GM23338 (cell line): ENCODE measurements around the gene KCNK17. TPM values are rescaled to one million over a fixed set of nuclear protein-coding genes. Genes with fewer than 3 reads are reported as not detected.
A peak's percentile ranks its signal among the peaks of the same experiment; 100 is the strongest.

ENCODE experiments used
- ATAC-seq: fragments of 200-7000 bp; cut with Tn5 transposase; 3 replicates; pipeline ENCODE4 v1.9.1; 2020
- DNase-seq: peaks from one replicate; pipeline ENCODE4 v3.0.0-alpha.2; 2015; ENCODE audit warnings: low spot score
- H2AFZ ChIP-seq: fragments of 200-600 bp; sonication (generic); 2 replicates; pipeline ENCODE4 v1.8.0; 2016; ENCODE audit warnings: antibody characterized with exemption, mild to moderate bottlenecking, moderate library complexity
- H3F3A ChIP-seq: fragments of 200-600 bp; sonication (generic); replicated peaks from 2 replicates; pipeline ENCODE4 v1.8.0; 2017; ENCODE audit warnings: antibody characterized with exemption, mixed run types, low read depth
- H3K27ac ChIP-seq: fragments of 200-600 bp; sonication (generic); 2 replicates; pipeline ENCODE4 v1.6.1; 2016; ENCODE audit warnings: low read depth
- H3K27me3 ChIP-seq: fragments of 200-600 bp; sonication (generic); 2 replicates; pipeline ENCODE4 v1.8.0; 2016; ENCODE audit warnings: mild to moderate bottlenecking, mixed run types, moderate library complexity; ENCODE audit not compliant: insufficient read depth
- H3K36me3 ChIP-seq: fragments of 200-600 bp; sonication (generic); 2 replicates; pipeline ENCODE4 v1.8.0; 2016; ENCODE audit warnings: mild to moderate bottlenecking; ENCODE audit not compliant: insufficient read depth
- H3K4me1 ChIP-seq: fragments of 200-600 bp; sonication (generic); 2 replicates; pipeline ENCODE4 v1.8.0; 2016; ENCODE audit warnings: mild to moderate bottlenecking, moderate library complexity; ENCODE audit not compliant: insufficient read depth
- H3K4me2 ChIP-seq: fragments of 200-600 bp; sonication (generic); 2 replicates; pipeline ENCODE4 v1.7.1; 2017; ENCODE audit warnings: mixed run types
- H3K4me3 ChIP-seq: fragments of 200-600 bp; sonication (generic); 2 replicates; pipeline ENCODE4 v1.6.1; 2016; ENCODE audit warnings: mixed run types
- H3K79me2 ChIP-seq: fragments of 200-600 bp; sonication (generic); replicated peaks from 2 replicates; pipeline ENCODE4 v1.8.0; 2017; ENCODE audit warnings: mild to moderate bottlenecking; ENCODE audit not compliant: insufficient read depth
- H3K9me2 ChIP-seq: fragments of 200-600 bp; sonication (generic); 2 replicates; pipeline ENCODE4 v1.8.0; 2017; ENCODE audit not compliant: insufficient read depth
- H4K20me1 ChIP-seq: fragments of 200-600 bp; sonication (generic); replicated peaks from 2 replicates; pipeline ENCODE4 v1.8.0; 2017; ENCODE audit warnings: mild to moderate bottlenecking; ENCODE audit not compliant: insufficient read depth
- H3K27ac Mint-ChIP-seq: 2 replicates; pipeline ENCODE4 v1.8.0; 2020; ENCODE audit warnings: inconsistent platforms, mild to moderate bottlenecking, moderate library complexity, mixed read lengths
- H3K27me3 Mint-ChIP-seq: 3 replicates; pipeline ENCODE4 v1.8.0; 2022; ENCODE audit warnings: low read depth, mild to moderate bottlenecking, moderate library complexity, mixed read lengths, inconsistent platforms; ENCODE audit not compliant: insufficient read depth, poor library complexity
- H3K36me3 Mint-ChIP-seq: 3 replicates; pipeline ENCODE4 v1.8.0; 2021; ENCODE audit warnings: low read depth, mild to moderate bottlenecking, inconsistent platforms, moderate library complexity, mixed read lengths
- H3K4me1 Mint-ChIP-seq: 3 replicates; pipeline ENCODE4 v1.8.0; 2020; ENCODE audit warnings: mild to moderate bottlenecking, inconsistent platforms, mixed read lengths
- H3K4me3 Mint-ChIP-seq: 3 replicates; pipeline ENCODE4 v1.8.0; 2021; ENCODE audit warnings: moderate library complexity, mild to moderate bottlenecking, inconsistent platforms, mixed read lengths
- H3K9me3 Mint-ChIP-seq: 3 replicates; pipeline ENCODE4 v1.8.0; 2020; ENCODE audit warnings: moderate library complexity, mild to moderate bottlenecking, inconsistent platforms, mixed read lengths
- CREB1 ChIP-seq: fragments of 250-450 bp; sonication (Bioruptor Pico); IDR thresholded peaks from 2 replicates; pipeline ENCODE4 v1.5.0; 2020; ENCODE audit warnings: low read depth, mild to moderate bottlenecking, moderate library complexity
- EZH2 ChIP-seq: fragments of 200-600 bp; sonication (generic); IDR thresholded peaks from one replicate; pipeline ENCODE4 v1.8.0; 2017; ENCODE audit warnings: antibody characterized with exemption, mild to moderate bottlenecking, low read depth; ENCODE audit not compliant: unreplicated experiment
- EZH2phosphoT487 ChIP-seq: fragments of 200-600 bp; sonication (generic); IDR thresholded peaks from one replicate; pipeline ENCODE4 v1.8.1; 2018; ENCODE audit warnings: antibody characterized with exemption; ENCODE audit not compliant: unreplicated experiment
- JUNB ChIP-seq: IDR thresholded peaks from one replicate; pipeline ENCODE4 v1.6.1; 2016; ENCODE audit warnings: antibody characterized with exemption; ENCODE audit not compliant: unreplicated experiment
- POLR2AphosphoS5 ChIP-seq: IDR thresholded peaks from 2 replicates; pipeline ENCODE4 v1.6.1; 2016; ENCODE audit warnings: antibody characterized with exemption, low read depth
- ZNF114 ChIP-seq: fragments of 250-450 bp; sonication (Bioruptor Pico); IDR thresholded peaks from 2 replicates; pipeline ENCODE4 v1.5.0; 2020; ENCODE audit warnings: mild to moderate bottlenecking, moderate library complexity
- polyA plus RNA-seq: library from polyadenylated mRNA; unstranded; fragments of >200 nt; fragmentation: Nextera tagmentation; extraction: Ambion mirVana; gene quantifications from 2 replicates; pipeline ENCODE4 v1.2.1, GENCODE V29; 2016
- total RNA-seq: library from RNA; depleted of rRNA; stranded (reverse); fragments of >200 nt; shearing (Covaris generic); gene quantifications from 2 replicates; pipeline ENCODE4 v1.2.3, GENCODE V29; 2014
- TF ChIP-seq, protein P1 (sequence below): fragments of 250-450 bp; sonication (Bioruptor Pico); IDR thresholded peaks from 2 replicates; pipeline ENCODE4 v1.5.0; 2020; ENCODE audit warnings: mild to moderate bottlenecking, moderate library complexity
- TF ChIP-seq, protein P2 (sequence below): IDR thresholded peaks from one replicate; pipeline ENCODE4 v1.6.1; 2018; ENCODE audit warnings: antibody characterized with exemption; ENCODE audit not compliant: unreplicated experiment
- TF ChIP-seq, protein P3 (sequence below), 2 experiments: fragments of 200-600 bp in 1 of 2; sonication (generic) in 1 of 2; conservative IDR thresholded peaks; 2 replicates each; pipeline versions ENCODE4 v1.5.1 to v1.6.1; 2016 to 2017; ENCODE audit warnings: antibody characterized with exemption in 2 of 2, low read depth in 2 of 2, mild to moderate bottlenecking in 2 of 2, moderate library complexity in 1 of 2

The KCNK17 gene
- total and polyA plus RNA-seq, 2 experiments from 2014 or later: 2.2 to 3.1 TPM

- no peak overlapping the region for H3K4me2 ChIP-seq
- Mint-ChIP-seq H3K27me3 (peaks cover 17% of the 10 kb centered on the region), H3K9me3 (no peaks in the 10 kb centered on the region), H3K36me3 (no peaks in the 10 kb centered on the region), H3K27ac (no peak overlapping the region), H3K4me1 (peaks cover 29% of the 10 kb centered on the region), H3K4me3 (no peak overlapping the region)
- no peak overlapping the region for H3K4me3 ChIP-seq
- no peaks in the 10 kb centered on the region for H3K27me3 ChIP-seq
- no peaks in the 10 kb centered on the region for H3K9me2 ChIP-seq
- H4K20me1 ChIP-seq: no peaks in the 10 kb centered on the region
- no peak overlapping the region for H2AFZ ChIP-seq
- H3K36me3 ChIP-seq: no peaks in the 10 kb centered on the region
- H3F3A ChIP-seq: no peaks in the 10 kb centered on the region
- DNase-seq: no peak
- H3K27ac ChIP-seq: no peak overlapping the region
- no peaks in the 10 kb centered on the region for H3K79me2 ChIP-seq
- H3K4me1 ChIP-seq: peaks cover 12% of the 10 kb centered on the region
- TF ChIP-seq ZNF114 (CRISPR knock-in tag) (no peak), CREB1 (CRISPR knock-in tag) (no peak)
- ATAC-seq: no peak
Observed at GRCh38 chr6:39298061-39298460, 16.2 kb downstream of the KCNK17 start.

DNA sequence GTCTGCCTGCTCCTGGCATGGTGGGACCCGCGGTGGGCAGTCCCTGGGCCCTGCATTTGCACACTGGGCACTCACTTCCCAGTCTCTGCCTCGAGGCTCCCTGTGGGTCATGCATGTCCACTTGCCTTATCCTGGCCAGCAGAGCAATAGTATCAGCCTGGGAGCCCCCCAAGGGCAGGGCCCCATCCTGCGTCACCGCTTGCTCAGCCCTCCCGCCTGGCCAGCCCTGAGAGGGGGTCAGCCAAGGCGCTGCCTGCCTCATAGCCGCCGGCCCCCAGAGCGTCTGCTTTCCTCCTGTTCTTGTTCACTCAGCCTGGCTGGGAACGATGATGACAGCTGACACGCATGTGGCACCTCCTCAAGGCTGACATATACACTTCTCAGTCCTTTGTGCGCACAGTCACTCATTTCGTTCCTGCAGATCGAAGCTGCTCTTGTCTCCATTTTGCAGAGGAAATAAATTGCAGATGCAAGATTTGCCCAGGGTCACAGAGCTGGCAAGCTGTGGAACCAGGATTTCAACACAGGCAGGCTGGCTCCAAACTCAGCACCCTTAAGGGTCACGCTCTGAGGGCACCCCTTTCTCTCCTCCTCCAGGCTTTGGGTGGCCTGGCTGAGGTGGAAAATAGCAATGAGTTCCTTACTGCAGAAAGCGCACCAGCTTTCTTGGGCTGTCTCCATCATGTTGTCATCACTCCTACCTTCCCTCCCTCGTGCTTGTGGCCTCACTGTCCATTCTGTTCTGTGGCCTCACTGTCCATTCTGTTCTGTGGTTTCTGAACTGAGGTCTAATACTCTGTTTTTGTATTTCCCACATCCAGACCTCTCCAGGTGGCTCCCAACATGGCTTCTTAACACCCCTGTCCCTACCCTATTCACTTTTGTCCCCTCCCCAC lies 17.2 kb downstream of the KCNK17 start:
- H3K4me2 ChIP-seq: no peak overlapping the region
- no peaks in the 10 kb centered on the region for H3K36me3 Mint-ChIP-seq
- peaks cover 16% of the 10 kb centered on the region for H3K4me1 ChIP-seq
- no peaks in the 10 kb centered on the region for H3K9me3 Mint-ChIP-seq
- H3F3A ChIP-seq: no peaks in the 10 kb centered on the region
- H3K27ac ChIP-seq: no peak overlapping the region
- peaks cover 29% of the 10 kb centered on the region for H3K4me1 Mint-ChIP-seq
- no peak overlapping the region for H3K4me3 Mint-ChIP-seq
- no peak for ATAC-seq
- peak overlapping the region; percentile 47; the same call in 1 of the 2 replicates for H2AFZ ChIP-seq
- H3K9me2 ChIP-seq: peaks cover 5% of the 10 kb centered on the region
- no peaks in the 10 kb centered on the region for H3K79me2 ChIP-seq
- H3K27me3 ChIP-seq: no peaks in the 10 kb centered on the region
- peaks cover 23% of the 10 kb centered on the region for H3K27me3 Mint-ChIP-seq
- TF ChIP-seq CREB1 (CRISPR knock-in tag) (no peak), POLR2AphosphoS5 (no peak), JUNB (no peak), EZH2phosphoT487 (no peak), EZH2 (no peak), ZNF114 (CRISPR knock-in tag) (no peak)
- TF ChIP-seq, protein P1, sequence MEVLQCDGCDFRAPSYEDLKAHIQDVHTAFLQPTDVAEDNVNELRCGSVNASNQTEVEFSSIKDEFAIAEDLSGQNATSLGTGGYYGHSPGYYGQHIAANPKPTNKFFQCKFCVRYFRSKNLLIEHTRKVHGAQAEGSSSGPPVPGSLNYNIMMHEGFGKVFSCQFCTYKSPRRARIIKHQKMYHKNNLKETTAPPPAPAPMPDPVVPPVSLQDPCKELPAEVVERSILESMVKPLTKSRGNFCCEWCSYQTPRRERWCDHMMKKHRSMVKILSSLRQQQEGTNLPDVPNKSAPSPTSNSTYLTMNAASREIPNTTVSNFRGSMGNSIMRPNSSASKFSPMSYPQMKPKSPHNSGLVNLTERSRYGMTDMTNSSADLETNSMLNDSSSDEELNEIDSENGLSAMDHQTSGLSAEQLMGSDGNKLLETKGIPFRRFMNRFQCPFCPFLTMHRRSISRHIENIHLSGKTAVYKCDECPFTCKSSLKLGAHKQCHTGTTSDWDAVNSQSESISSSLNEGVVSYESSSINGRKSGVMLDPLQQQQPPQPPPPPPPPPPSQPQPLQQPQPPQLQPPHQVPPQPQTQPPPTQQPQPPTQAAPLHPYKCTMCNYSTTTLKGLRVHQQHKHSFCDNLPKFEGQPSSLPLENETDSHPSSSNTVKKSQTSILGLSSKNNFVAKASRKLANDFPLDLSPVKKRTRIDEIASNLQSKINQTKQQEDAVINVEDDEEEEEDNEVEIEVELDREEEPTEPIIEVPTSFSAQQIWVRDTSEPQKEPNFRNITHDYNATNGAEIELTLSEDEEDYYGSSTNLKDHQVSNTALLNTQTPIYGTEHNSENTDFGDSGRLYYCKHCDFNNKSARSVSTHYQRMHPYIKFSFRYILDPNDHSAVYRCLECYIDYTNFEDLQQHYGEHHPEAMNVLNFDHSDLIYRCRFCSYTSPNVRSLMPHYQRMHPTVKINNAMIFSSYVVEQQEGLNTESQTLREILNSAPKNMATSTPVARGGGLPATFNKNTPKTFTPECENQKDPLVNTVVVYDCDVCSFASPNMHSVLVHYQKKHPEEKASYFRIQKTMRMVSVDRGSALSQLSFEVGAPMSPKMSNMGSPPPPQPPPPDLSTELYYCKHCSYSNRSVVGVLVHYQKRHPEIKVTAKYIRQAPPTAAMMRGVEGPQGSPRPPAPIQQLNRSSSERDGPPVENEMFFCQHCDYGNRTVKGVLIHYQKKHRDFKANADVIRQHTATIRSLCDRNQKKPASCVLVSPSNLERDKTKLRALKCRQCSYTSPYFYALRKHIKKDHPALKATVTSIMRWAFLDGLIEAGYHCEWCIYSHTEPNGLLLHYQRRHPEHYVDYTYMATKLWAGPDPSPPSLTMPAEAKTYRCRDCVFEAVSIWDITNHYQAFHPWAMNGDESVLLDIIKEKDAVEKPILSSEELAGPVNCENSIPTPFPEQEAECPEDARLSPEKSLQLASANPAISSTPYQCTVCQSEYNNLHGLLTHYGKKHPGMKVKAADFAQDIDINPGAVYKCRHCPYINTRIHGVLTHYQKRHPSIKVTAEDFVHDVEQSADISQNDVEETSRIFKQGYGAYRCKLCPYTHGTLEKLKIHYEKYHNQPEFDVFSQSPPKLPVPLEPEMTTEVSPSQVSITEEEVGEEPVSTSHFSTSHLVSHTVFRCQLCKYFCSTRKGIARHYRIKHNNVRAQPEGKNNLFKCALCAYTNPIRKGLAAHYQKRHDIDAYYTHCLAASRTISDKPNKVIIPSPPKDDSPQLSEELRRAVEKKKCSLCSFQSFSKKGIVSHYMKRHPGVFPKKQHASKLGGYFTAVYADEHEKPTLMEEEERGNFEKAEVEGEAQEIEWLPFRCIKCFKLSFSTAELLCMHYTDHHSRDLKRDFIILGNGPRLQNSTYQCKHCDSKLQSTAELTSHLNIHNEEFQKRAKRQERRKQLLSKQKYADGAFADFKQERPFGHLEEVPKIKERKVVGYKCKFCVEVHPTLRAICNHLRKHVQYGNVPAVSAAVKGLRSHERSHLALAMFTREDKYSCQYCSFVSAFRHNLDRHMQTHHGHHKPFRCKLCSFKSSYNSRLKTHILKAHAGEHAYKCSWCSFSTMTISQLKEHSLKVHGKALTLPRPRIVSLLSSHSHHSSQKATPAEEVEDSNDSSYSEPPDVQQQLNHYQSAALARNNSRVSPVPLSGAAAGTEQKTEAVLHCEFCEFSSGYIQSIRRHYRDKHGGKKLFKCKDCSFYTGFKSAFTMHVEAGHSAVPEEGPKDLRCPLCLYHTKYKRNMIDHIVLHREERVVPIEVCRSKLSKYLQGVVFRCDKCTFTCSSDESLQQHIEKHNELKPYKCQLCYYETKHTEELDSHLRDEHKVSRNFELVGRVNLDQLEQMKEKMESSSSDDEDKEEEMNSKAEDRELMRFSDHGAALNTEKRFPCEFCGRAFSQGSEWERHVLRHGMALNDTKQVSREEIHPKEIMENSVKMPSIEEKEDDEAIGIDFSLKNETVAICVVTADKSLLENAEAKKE (CRISPR knock-in tag): no peak
- TF ChIP-seq, protein P2, sequence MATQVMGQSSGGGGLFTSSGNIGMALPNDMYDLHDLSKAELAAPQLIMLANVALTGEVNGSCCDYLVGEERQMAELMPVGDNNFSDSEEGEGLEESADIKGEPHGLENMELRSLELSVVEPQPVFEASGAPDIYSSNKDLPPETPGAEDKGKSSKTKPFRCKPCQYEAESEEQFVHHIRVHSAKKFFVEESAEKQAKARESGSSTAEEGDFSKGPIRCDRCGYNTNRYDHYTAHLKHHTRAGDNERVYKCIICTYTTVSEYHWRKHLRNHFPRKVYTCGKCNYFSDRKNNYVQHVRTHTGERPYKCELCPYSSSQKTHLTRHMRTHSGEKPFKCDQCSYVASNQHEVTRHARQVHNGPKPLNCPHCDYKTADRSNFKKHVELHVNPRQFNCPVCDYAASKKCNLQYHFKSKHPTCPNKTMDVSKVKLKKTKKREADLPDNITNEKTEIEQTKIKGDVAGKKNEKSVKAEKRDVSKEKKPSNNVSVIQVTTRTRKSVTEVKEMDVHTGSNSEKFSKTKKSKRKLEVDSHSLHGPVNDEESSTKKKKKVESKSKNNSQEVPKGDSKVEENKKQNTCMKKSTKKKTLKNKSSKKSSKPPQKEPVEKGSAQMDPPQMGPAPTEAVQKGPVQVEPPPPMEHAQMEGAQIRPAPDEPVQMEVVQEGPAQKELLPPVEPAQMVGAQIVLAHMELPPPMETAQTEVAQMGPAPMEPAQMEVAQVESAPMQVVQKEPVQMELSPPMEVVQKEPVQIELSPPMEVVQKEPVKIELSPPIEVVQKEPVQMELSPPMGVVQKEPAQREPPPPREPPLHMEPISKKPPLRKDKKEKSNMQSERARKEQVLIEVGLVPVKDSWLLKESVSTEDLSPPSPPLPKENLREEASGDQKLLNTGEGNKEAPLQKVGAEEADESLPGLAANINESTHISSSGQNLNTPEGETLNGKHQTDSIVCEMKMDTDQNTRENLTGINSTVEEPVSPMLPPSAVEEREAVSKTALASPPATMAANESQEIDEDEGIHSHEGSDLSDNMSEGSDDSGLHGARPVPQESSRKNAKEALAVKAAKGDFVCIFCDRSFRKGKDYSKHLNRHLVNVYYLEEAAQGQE: no peak
- TF ChIP-seq, protein P3, sequence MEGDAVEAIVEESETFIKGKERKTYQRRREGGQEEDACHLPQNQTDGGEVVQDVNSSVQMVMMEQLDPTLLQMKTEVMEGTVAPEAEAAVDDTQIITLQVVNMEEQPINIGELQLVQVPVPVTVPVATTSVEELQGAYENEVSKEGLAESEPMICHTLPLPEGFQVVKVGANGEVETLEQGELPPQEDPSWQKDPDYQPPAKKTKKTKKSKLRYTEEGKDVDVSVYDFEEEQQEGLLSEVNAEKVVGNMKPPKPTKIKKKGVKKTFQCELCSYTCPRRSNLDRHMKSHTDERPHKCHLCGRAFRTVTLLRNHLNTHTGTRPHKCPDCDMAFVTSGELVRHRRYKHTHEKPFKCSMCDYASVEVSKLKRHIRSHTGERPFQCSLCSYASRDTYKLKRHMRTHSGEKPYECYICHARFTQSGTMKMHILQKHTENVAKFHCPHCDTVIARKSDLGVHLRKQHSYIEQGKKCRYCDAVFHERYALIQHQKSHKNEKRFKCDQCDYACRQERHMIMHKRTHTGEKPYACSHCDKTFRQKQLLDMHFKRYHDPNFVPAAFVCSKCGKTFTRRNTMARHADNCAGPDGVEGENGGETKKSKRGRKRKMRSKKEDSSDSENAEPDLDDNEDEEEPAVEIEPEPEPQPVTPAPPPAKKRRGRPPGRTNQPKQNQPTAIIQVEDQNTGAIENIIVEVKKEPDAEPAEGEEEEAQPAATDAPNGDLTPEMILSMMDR (conservative IDR thresholded peaks at IDR 0.05; ENCODE audit: low read depth in 2 of 2): no peak
- H3K36me3 ChIP-seq: no peaks in the 10 kb centered on the region
- no peaks in the 10 kb centered on the region for H4K20me1 ChIP-seq
- DNase-seq: no peak
- no peak overlapping the region for H3K4me3 ChIP-seq
- H3K27ac Mint-ChIP-seq: no peak overlapping the region
